Body of pancreas (tissue), 4 donors: ENCODE data around the gene CDKN1A. TPM values are rescaled to one million over a fixed set of nuclear protein-coding genes. Genes with fewer than 3 reads are reported as not detected.
A peak's percentile ranks its signal among the peaks of the same experiment; 100 is the strongest.

Experiments
- ATAC-seq: fragments of 150-250 bp; one replicate; pipeline ENCODE4 v1.9.1; 2016
- DNase-seq, 4 donors: peaks; one replicate each; pipeline ENCODE4 v3.0.0-alpha.2; 2019
- H3K27ac ChIP-seq, 4 donors: fragments of 200-600 bp; sonication (generic); 1 replicate in 3 of 4; 2 replicates in 1 of 4; pipeline versions ENCODE4 v1.5.1 to v1.6.1; 2016 to 2019; ENCODE audit warnings: mild to moderate bottlenecking in 1 of 4, mixed read lengths in 1 of 4, moderate library complexity in 1 of 4
- H3K27me3 ChIP-seq, 2 donors: fragments of 200-600 bp; sonication (generic); one replicate each; pipeline ENCODE4 v1.6.0; 2016; ENCODE audit warnings: mild to moderate bottlenecking in 1 of 2
- H3K36me3 ChIP-seq, 2 donors: fragments of 200-600 bp; sonication (generic); replicated peaks in 1 of 2; 2 replicates each; pipeline ENCODE4 v1.5.1; 2016; ENCODE audit warnings: low read depth in 2 of 2; ENCODE audit not compliant: insufficient read depth in 1 of 2
- H3K4me1 ChIP-seq: fragments of 200-600 bp; sonication (generic); one replicate; pipeline ENCODE4 v1.6.0; 2016
- H3K4me3 ChIP-seq, 2 donors: fragments of 200-600 bp; sonication (generic); 1 replicate in 1 of 2; 2 replicates in 1 of 2; pipeline ENCODE4 v1.5.1; 2016 to 2019
- H3K9me3 ChIP-seq, 3 donors: fragments of 200-600 bp; sonication (generic); 1 replicate in 2 of 3; 2 replicates in 1 of 3; pipeline ENCODE4 v1.5.1; 2016
- POLR2A ChIP-seq, 3 donors: fragments of 450-650 bp; IDR thresholded peaks; one replicate each; pipeline ENCODE4 v1.6.1; 2016; ENCODE audit warnings: antibody characterized with exemption in 3 of 3, mild to moderate bottlenecking in 2 of 3
- WGBS, 2 donors: methylation state at CpG; one replicate each; pipeline ENCODE4 v1.1.5; 2017; 5-methylcytosine and 5-hydroxymethylcytosine counted together
- intact Hi-C: fragments of 100-400 bp; cut with DNase I; formaldehyde crosslinking; loops from one replicate; pipeline ENCODE4 v1.15.1; 2023
- total RNA-seq, 2 donors: library from RNA; depleted of rRNA; stranded (reverse); fragments of >200 nt; gene quantifications; one replicate each; pipeline ENCODE4 v1.1.0, GENCODE V29; 2016
- TF ChIP-seq, protein P1 (sequence below), 7 experiments: fragments of 450-650 bp in 4 of 7; fragments of 200-600 bp in 3 of 7; sonication (generic) in 3 of 7; IDR thresholded peaks; one replicate each; pipeline ENCODE4 v1.5.1; 2016 to 2019; ENCODE audit warnings: antibody characterized with exemption in 7 of 7

The CDKN1A gene
- total RNA-seq, 2 donors from 2014 or later, result 75.2 to 84.3 TPM

GRCh38 chr6:36699348-36699747 is 20.8 kb downstream of the CDKN1A start:
- Histone ChIP-seq H3K27me3 (no peaks in the 10 kb centered on the region), H3K36me3 (no peaks in the 10 kb centered on the region), H3K27ac (no peak overlapping the region), H3K4me3 (no peak overlapping the region), H3K9me3 (no peaks in the 10 kb centered on the region), H3K4me1 (peaks cover 8% of the 10 kb centered on the region)
- TF ChIP-seq, protein P1, sequence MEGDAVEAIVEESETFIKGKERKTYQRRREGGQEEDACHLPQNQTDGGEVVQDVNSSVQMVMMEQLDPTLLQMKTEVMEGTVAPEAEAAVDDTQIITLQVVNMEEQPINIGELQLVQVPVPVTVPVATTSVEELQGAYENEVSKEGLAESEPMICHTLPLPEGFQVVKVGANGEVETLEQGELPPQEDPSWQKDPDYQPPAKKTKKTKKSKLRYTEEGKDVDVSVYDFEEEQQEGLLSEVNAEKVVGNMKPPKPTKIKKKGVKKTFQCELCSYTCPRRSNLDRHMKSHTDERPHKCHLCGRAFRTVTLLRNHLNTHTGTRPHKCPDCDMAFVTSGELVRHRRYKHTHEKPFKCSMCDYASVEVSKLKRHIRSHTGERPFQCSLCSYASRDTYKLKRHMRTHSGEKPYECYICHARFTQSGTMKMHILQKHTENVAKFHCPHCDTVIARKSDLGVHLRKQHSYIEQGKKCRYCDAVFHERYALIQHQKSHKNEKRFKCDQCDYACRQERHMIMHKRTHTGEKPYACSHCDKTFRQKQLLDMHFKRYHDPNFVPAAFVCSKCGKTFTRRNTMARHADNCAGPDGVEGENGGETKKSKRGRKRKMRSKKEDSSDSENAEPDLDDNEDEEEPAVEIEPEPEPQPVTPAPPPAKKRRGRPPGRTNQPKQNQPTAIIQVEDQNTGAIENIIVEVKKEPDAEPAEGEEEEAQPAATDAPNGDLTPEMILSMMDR (IDR thresholded peaks at IDR 0.05), result no peak
- TF ChIP-seq POLR2A (IDR thresholded peaks at IDR 0.05), result no peak
- no peak for DNase-seq
- ATAC-seq, result no peak
- WGBS, 2 donors, result 47 to 69% methylated on average over 5 to 7 of the region's 7 CpGs
- intact Hi-C loops, result no loop called here

DNA sequence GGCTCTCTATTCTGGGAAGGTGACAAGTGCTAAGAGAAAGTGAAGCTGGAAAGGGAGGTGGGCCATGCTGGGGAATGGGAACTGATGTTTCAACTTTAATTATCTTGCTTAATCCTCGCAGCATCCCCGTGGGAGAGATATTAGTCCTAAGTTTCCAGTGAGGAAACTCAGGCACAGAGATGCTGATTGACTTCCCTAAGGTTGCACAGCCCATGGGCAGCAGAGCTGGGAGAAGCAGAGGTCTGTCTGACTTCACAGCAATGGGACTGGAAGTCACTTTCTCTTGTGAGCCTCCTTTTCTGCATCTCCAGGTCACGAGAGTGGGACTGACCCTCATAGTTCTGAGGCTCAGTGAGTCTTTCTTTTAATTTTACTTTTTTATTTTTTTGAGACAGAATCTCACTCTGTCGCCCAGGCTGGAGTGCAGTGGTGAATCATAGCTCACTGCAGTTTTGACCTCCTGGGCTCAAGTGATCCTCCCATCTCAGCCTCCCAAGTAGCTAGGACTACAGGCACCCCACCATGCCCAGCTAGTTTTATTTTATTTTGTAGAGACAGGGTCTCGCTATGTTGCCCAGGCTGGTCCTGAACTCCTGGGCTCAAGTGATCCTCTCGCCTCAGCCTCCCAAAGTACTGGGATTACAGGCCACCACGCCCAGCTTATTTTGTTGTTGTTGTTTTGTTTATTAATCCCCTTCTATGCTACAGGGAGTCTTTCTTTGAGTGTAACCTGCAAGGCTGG is 21.7 kb downstream of the CDKN1A start:
- intact Hi-C loops, result no loop called here
- H3K4me3 ChIP-seq, result no peak overlapping the region
- H3K27me3 ChIP-seq, result no peaks in the 10 kb centered on the region
- WGBS, 2 donors, result 83 to 90% methylated on average over 7 of the region's 7 CpGs
- ATAC-seq (no peak), DNase-seq (no peak)
- H3K4me1 ChIP-seq, result peaks cover 3% of the 10 kb centered on the region
- H3K9me3 ChIP-seq, result no peaks in the 10 kb centered on the region
- TF ChIP-seq POLR2A (IDR thresholded peaks at IDR 0.05), result no peak
- TF ChIP-seq, protein P1 (IDR thresholded peaks at IDR 0.05), result no peak
- H3K36me3 ChIP-seq, result no peaks in the 10 kb centered on the region
- H3K27ac ChIP-seq, result no peak overlapping the region

DNA sequence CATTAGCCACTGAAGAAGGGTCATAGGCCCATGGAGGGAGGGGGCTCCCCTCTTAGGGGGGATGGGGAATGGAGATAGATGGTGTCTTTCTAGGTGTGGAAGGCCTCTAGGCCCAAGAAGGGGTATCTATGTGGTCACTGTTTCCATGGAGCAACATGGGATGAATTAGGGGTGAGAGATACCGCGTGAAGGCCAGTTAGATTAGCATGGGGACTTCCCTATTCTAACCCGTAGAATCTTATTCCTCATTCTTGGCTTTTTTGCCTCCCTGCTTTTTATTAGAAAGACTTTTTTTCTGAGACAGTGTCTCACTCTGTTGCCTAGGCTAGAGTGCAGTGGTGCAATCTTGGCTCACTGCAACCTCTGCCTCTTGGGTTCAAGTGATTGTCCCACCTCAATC is 22.3 kb downstream of the CDKN1A start:
- H3K4me1 ChIP-seq, result no peaks in the 10 kb centered on the region
- ATAC-seq (no peak), DNase-seq (no peak)
- H3K9me3 ChIP-seq, result no peaks in the 10 kb centered on the region
- TF ChIP-seq, protein P1 (IDR thresholded peaks at IDR 0.05), result no peak
- TF ChIP-seq POLR2A (IDR thresholded peaks at IDR 0.05), result no peak
- no peaks in the 10 kb centered on the region for H3K27me3 ChIP-seq
- no peaks in the 10 kb centered on the region for H3K36me3 ChIP-seq
- WGBS, 2 donors, result 81 to 84% methylated on average over 3 of the region's 3 CpGs
- no peak overlapping the region for H3K4me3 ChIP-seq
- intact Hi-C loops, result no loop called here
- no peak overlapping the region for H3K27ac ChIP-seq

GRCh38 chr6:36701401-36701991 is 23.0 kb downstream of the CDKN1A start:
- intact Hi-C loops, result no loop called here
- TF ChIP-seq, protein P1 (IDR thresholded peaks at IDR 0.05), result peak in 4 of 7 experiments; percentile 25 to 51 (median 38)
- TF ChIP-seq POLR2A (IDR thresholded peaks at IDR 0.05), result no peak
- no peaks in the 10 kb centered on the region for H3K27me3 ChIP-seq
- H3K9me3 ChIP-seq, result no peaks in the 10 kb centered on the region
- 53 to 90% methylated on average over 3 of the region's 3 CpGs for WGBS, 2 donors
- H3K27ac ChIP-seq, result no peak overlapping the region
- ATAC-seq (peak; percentile 51), DNase-seq (peak in 3 of 4 donors; percentile 43 to 52 (median 49))
- H3K4me3 ChIP-seq, result no peak overlapping the region
- H3K36me3 ChIP-seq, result no peaks in the 10 kb centered on the region
- H3K4me1 ChIP-seq, result no peaks in the 10 kb centered on the region
